IMR-90 (cell line): ENCODE data around the gene MTAP. TPM values are rescaled to one million over a fixed set of nuclear protein-coding genes. Genes with fewer than 3 reads are reported as not detected.
A peak's percentile ranks its signal among the peaks of the same experiment; 100 is the strongest.

Source experiments
- ATAC-seq: fragments of 200-7000 bp; cut with Tn5 transposase; 2 replicates; pipeline ENCODE4 v1.9.1; 2020; ENCODE audit warnings: low read depth, mild to moderate bottlenecking, moderate library complexity
- BruUV-seq: library from RNA; stranded (reverse); fragments of 400-500 nt; replicated peaks from 2 replicates; lab custom pipeline; 2021; lab: Mats Ljungman, UMichigan
- CTCF ChIA-PET: fragments of 300-600 bp; formaldehyde crosslinking; extraction: SDS; loops from one replicate; lab custom pipeline; 2021; ENCODE audit warnings: antibody characterized with exemption; lab: Yijun Ruan, JAX
- POLR2A ChIA-PET: fragments of 300-600 bp; sonication (Branson Sonifier 250); formaldehyde crosslinking; loops from one replicate; lab custom pipeline; 2022; ENCODE audit warnings: antibody characterized with exemption; ENCODE audit not compliant: unreplicated experiment; lab: Charles Lee
- DNase-seq: peaks from one replicate; pipeline ENCODE4 v3.0.0; 2013
- H2AFZ ChIP-seq: replicated peaks from 2 replicates; pipeline ENCODE3; 2013; ENCODE audit warnings: low read length, mild to moderate bottlenecking; ENCODE audit not compliant: poor library complexity
- H2AK5ac ChIP-seq: 2 replicates; pipeline ENCODE4 v1.6.1; 2013; ENCODE audit warnings: low read depth, low read length, inconsistent platforms
- H2AK9ac ChIP-seq: replicated peaks from 2 replicates; pipeline ENCODE3; 2013; ENCODE audit warnings: mild to moderate bottlenecking, low read depth, low read length, moderate library complexity; ENCODE audit not compliant: poor library complexity
- H2BK120ac ChIP-seq: 2 replicates; pipeline ENCODE4 v1.6.1; 2013; ENCODE audit warnings: low read depth, low read length, inconsistent platforms
- H2BK15ac ChIP-seq: 3 replicates; pipeline ENCODE4 v1.6.1; 2013; ENCODE audit warnings: low read depth, low read length, inconsistent platforms
- H2BK20ac ChIP-seq: 2 replicates; pipeline ENCODE4 v1.6.1; 2013; ENCODE audit warnings: low read depth, mild to moderate bottlenecking, inconsistent platforms, low read length, moderate library complexity
- H2BK5ac ChIP-seq: 2 replicates; pipeline ENCODE4 v1.6.1; 2013; ENCODE audit warnings: mild to moderate bottlenecking, low read depth, low read length, inconsistent platforms; ENCODE audit not compliant: poor library complexity, severe bottlenecking
- H3K14ac ChIP-seq: replicated peaks from 2 replicates; pipeline ENCODE4 v1.6.1; 2013; ENCODE audit warnings: low read depth, low read length, inconsistent platforms
- H3K18ac ChIP-seq: 2 replicates; pipeline ENCODE4 v1.6.1; 2013; ENCODE audit warnings: low read depth, low read length, control low read depth
- H3K23ac ChIP-seq: 2 replicates; pipeline ENCODE4 v1.6.1; 2013; ENCODE audit warnings: low read depth, low read length, inconsistent platforms
- H3K27ac ChIP-seq: 2 replicates; pipeline ENCODE4 v1.5.1; 2013; ENCODE audit warnings: mild to moderate bottlenecking, control low read depth, low read length; ENCODE audit not compliant: insufficient read depth
- H3K27me3 ChIP-seq: 2 replicates; pipeline ENCODE4 v1.6.1; 2013; ENCODE audit warnings: low read length; ENCODE audit not compliant: control insufficient read depth, insufficient read depth
- H3K36me3 ChIP-seq: 2 replicates; pipeline ENCODE4 v1.6.1; 2013; ENCODE audit warnings: low read length, mixed read lengths; ENCODE audit not compliant: control insufficient read depth, insufficient read depth
- H3K4ac ChIP-seq: 2 replicates; pipeline ENCODE4 v1.6.1; 2013; ENCODE audit warnings: low read depth, low read length, inconsistent platforms
- H3K4me1 ChIP-seq: 2 replicates; pipeline ENCODE4 v1.6.1; 2013; ENCODE audit warnings: low read length, mixed read lengths; ENCODE audit not compliant: control insufficient read depth, insufficient read depth
- H3K4me2 ChIP-seq: 2 replicates; pipeline ENCODE4 v1.6.1; 2013; ENCODE audit warnings: low read depth, mild to moderate bottlenecking, control low read depth, low read length, moderate library complexity
- H3K4me3 ChIP-seq: 2 replicates; pipeline ENCODE4 v1.5.1; 2013; ENCODE audit warnings: low read depth, mild to moderate bottlenecking, control low read depth, low read length, moderate library complexity; ENCODE audit not compliant: insufficient read depth
- H3K56ac ChIP-seq: 2 replicates; pipeline ENCODE4 v1.6.1; 2013; ENCODE audit warnings: low read length, inconsistent platforms; ENCODE audit not compliant: insufficient read depth; ENCODE audit errors: extremely low read depth
- H3K79me1 ChIP-seq, 2 experiments: 2 replicates each; pipeline ENCODE4 v1.6.1; 2013; ENCODE audit warnings: low read length in 2 of 2, inconsistent platforms in 1 of 2, low read depth in 1 of 2
- H3K9ac ChIP-seq: 2 replicates; pipeline ENCODE4 v1.6.1; 2013; ENCODE audit warnings: low read depth, low read length, control low read depth
- H3K9me1 ChIP-seq: 2 replicates; pipeline ENCODE4 v1.6.1; 2013; ENCODE audit warnings: low read length, inconsistent platforms; ENCODE audit not compliant: insufficient read depth
- H3K9me3 ChIP-seq: 2 replicates; pipeline ENCODE4 v1.6.1; 2013; ENCODE audit warnings: low read length; ENCODE audit not compliant: control insufficient read depth, insufficient read depth
- H4K20me1 ChIP-seq: 2 replicates; pipeline ENCODE4 v1.6.1; 2013; ENCODE audit warnings: low read length, inconsistent platforms; ENCODE audit not compliant: insufficient read depth
- H4K5ac ChIP-seq: 2 replicates; pipeline ENCODE4 v1.6.1; 2013; ENCODE audit warnings: mild to moderate bottlenecking, low read depth, low read length, control low read depth
- H4K8ac ChIP-seq, 2 experiments: 2 replicates each; pipeline ENCODE4 v1.6.1; 2013; ENCODE audit warnings: low read depth in 2 of 2, low read length in 2 of 2, control low read depth in 1 of 2, inconsistent platforms in 1 of 2
- H4K91ac ChIP-seq: 2 replicates; pipeline ENCODE4 v1.6.1; 2013; ENCODE audit warnings: low read depth, low read length, inconsistent platforms; ENCODE audit not compliant: insufficient read depth
- CEBPB ChIP-seq: IDR thresholded peaks from 2 replicates; pipeline ENCODE4 v1.6.1; 2012; ENCODE audit warnings: low read depth, low read length, improper control_type of control experiment
- SMC3 ChIP-seq: fragments of 150-350 bp; IDR thresholded peaks from 2 replicates; pipeline ENCODE4 v1.6.1; 2016; ENCODE audit warnings: low read depth, mild to moderate bottlenecking, antibody characterized with exemption, low read length, moderate library complexity
- WGBS, 2 experiments: methylation state at CpG; one replicate each; pipeline versions ENCODE4 v1.1.5 to v1.1.7; 2013; ENCODE audit warnings: missing lambda C conversion rate in 2 of 2; ENCODE audit not compliant: insufficient read length in 1 of 2; ENCODE audit errors: extremely low coverage in 2 of 2; 5-methylcytosine and 5-hydroxymethylcytosine counted together
- dilution Hi-C: fragments of 300-500 bp; cut with HindIII; formaldehyde crosslinking; loops from one replicate; pipeline ENCODE4 v1.14.3; 2018; ENCODE audit warnings: low sequenced_read_pairs; ENCODE audit not compliant: unreplicated experiment
- in situ Hi-C: fragments of 300-500 bp; cut with MboI; formaldehyde crosslinking; loops from 3 replicates; pipeline ENCODE4 v1.14.3; 2019; ENCODE audit warnings: low sequenced_read_pairs, inconsistent platforms, mixed read lengths
- intact Hi-C: fragments of 100-400 bp; cut with micrococcal nuclease; formaldehyde crosslinking; loops from 2 replicates; pipeline ENCODE4 v1.10.0; 2022
- polyA plus RNA-seq, 3 experiments: library from polyadenylated mRNA; depleted of rRNA; stranded (reverse); fragments of >200 nt; gene quantifications; 2 replicates each; pipeline ENCODE4 v1.2.3, GENCODE V29; 2012; ENCODE audit warnings: low replicate concordance in 1 of 3
- total RNA-seq: library from RNA; depleted of rRNA; stranded (reverse); fragments of >200 nt; gene quantifications from 2 replicates; pipeline ENCODE4 v1.2.3, GENCODE V29; 2012

The MTAP gene
- total and polyA plus RNA-seq, 2 of the 4 experiments (the other 2 are of a cell fraction): 15.7 to 50.9 TPM

- no peak overlapping the region for H2AK5ac ChIP-seq
- peak overlapping the region; percentile 80 for H3K56ac ChIP-seq
- H3K14ac ChIP-seq: peak overlapping the region; percentile 93
- dilution Hi-C loops (loop anchor here (25.0 kb wide), 1 partner anchor 216 kb away; no protein-coding TSS in a partner anchor), intact Hi-C loops (loop anchor here (2.0 kb wide), 1 partner anchor 230 kb away; no protein-coding TSS in a partner anchor), in situ Hi-C loops (loop anchor here (10.0 to 25.0 kb wide), 3 partner anchors 91 to 566 kb away; partner anchors contain the start of genes IFNA10, IFNA16 and IFNA7)
- H2BK15ac ChIP-seq: peak overlapping the region; percentile 79; the same call in 2 of the 3 replicates
- no peaks in the 10 kb centered on the region for H4K20me1 ChIP-seq
- H3K23ac ChIP-seq: peak overlapping the region; percentile 96
- no peaks in the 10 kb centered on the region for H3K36me3 ChIP-seq
- H3K4ac ChIP-seq: peak overlapping the region; percentile 94; the same call in 1 of the 2 replicates
- TF ChIP-seq CEBPB (peak; percentile 87), SMC3 (no peak)
- ChIA-PET CTCF (interaction anchor here (0.8 kb wide), 1 partner anchor 69 kb away, joined by 3 read pairs; no protein-coding TSS in a partner anchor), POLR2A (no interaction called here)
- peak overlapping the region; percentile 96 for H4K91ac ChIP-seq
- H3K9me3 ChIP-seq: no peaks in the 10 kb centered on the region
- H3K79me1 ChIP-seq: no peaks in the 10 kb centered on the region; a peak in 1 of 4 replicates
- DNase-seq (peak; percentile 69), ATAC-seq (peak; percentile 51)
- H3K27ac ChIP-seq: peak overlapping the region; percentile 90
- BruUV-seq: no TSS peak
- H4K8ac ChIP-seq: peak overlapping the region; percentile 45 to 95
- peak overlapping the region; percentile 95 for H3K18ac ChIP-seq
- H2BK120ac ChIP-seq: peak overlapping the region; percentile 98
- peaks cover 7% of the 10 kb centered on the region for H3K9me1 ChIP-seq
- no peak overlapping the region for H2AK9ac ChIP-seq
- H3K4me1 ChIP-seq: peaks cover 8% of the 10 kb centered on the region
- H2BK5ac ChIP-seq: peak overlapping the region; percentile 94
- H4K5ac ChIP-seq: peak overlapping the region; percentile 92; the same call in 1 of the 2 replicates
- peak overlapping the region; percentile 99 for H2BK20ac ChIP-seq
- no peak overlapping the region for H2AFZ ChIP-seq
- peak overlapping the region; percentile 81; the same call in 1 of the 2 replicates for H3K4me2 ChIP-seq
- no CpG with 5 or more reads among the region's 1 CpG for WGBS, 2 experiments
- H3K4me3 ChIP-seq: no peak overlapping the region
- no peaks in the 10 kb centered on the region for H3K27me3 ChIP-seq
- no peak overlapping the region; the same call in 1 of the 2 replicates for H3K9ac ChIP-seq
Observed at GRCh38 chr9:21778304-21778703, 24.1 kb upstream of the MTAP start.
